ENCODE results near the gene CNTLN.
"Not testable (repeated sequence)": the region's sequence is repeated elsewhere in the genome, so short reads cannot be mapped to it uniquely, and the experiment has no call there.

Gene CNTLN

GRCh38 chr9:17520268-17521064, 385.6 kb downstream of the CNTLN start:
- no peak for DNase-seq

DNA sequence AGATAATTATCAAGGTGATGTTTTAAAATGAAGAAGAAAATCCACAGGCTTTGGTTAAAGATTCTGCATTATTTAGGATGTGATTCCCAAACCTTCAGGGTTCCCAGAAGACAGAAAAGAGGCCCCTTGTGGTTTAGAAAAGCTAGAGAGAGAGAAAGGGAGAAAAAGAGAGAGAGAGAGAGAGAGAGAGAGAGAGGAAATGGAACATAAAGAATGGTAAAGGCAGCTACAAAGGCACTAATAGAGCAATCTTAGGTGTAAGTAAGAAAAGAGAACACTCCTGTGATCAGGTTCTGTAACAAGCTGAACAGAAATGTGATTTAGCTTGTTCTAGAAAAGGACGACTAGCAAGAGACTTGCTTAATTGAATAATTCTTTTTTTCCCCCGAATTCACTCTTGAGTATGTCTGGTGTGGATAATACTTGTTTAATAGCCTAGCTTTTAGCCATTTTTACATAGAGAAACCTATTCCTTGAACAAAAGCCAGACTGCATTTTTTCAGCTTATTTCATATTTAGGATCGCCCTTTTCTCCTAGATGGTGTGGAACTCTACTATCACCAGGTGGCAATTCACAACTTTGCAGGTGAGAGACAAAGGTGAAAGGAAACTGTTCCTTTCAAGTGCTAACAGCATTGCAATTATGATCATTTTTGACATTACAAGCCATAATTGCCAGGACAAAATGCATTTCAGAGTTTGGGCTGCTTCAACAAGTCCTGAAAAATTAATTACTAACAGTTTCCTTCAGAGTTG, 386.4 kb downstream of the CNTLN start:
- DNase-seq, result no peak

DNA sequence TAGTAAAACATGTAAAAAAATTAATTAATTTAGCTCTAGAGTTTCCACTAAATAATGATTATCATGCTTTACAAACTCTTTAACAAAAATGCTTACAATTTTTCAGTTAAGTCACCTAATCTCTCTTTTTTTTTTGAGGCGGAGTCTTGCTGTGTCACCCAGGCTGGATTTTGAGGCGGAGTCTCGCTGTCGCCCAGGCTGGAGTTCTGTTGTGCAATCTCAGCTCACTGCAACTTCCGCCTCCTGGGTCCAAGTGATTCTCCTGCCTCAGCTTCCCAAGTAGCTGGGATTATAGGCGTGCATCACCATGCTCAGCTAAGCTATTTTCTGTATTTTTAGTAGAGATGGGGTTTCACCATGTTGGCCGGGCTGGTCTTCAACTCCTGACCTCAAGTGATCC, 391.9 kb downstream of the CNTLN start:
- DNase-seq, result not testable (repeated sequence)

- DNase-seq, result no peak
These were observed 394.0 kb downstream of the CNTLN start for GRCh38 chr9:17528859-17529258.

DNA sequence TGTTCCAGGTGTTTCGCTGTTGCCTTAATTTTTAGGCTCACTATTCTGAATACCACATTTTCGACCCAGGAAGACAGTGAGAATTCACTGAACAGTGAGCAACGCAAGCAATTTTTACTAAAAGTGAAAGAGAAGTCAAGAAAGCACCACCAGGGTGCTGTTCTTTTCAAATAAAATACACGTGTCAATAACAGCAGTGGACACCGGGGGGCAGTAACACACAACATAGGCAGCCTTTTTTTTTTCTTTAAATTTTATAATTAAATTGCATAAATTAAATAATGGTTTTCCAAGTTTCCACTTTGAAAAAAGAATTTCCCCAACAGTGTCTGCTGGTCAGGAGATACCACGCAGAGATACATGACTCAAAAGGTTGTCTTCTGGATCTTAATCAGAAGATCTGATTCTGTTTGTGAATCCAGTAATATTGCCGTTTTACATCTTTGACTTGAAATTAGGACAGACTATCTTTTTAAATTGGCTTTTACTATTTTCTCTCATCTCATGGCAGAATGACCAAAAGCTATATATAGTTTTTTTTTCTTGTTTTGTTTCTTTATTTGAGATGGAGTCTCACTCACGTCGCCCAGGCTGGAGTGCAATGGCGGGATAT, 396.9 kb downstream of the CNTLN start:
- DNase-seq, result peak; percentile 47

- no peak for DNase-seq
These were observed 397.6 kb downstream of the CNTLN start for GRCh38 chr9:17532461-17532860.

- no peak for DNase-seq
These were observed 400.3 kb downstream of the CNTLN start for GRCh38 chr9:17535176-17535575.

DNA sequence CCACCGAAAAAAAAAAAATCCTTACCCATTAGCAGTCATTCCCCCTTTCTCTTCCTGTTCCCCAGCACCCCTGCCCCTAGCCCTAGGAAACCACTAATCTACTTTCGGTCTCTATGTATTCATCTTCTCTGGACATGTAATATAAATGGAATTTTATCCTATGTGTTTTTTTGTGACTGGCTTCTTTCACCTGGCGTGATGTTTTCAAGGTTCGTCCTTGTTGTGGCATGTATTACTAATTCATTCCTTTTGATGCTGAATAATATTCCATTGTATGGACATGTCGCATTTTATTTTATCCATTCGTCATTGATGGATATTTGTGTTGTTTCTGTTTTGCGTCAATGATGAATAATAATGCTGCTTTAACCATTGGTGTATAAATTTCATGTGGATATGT, 401.2 kb downstream of the CNTLN start:
- no peak for DNase-seq

DNA sequence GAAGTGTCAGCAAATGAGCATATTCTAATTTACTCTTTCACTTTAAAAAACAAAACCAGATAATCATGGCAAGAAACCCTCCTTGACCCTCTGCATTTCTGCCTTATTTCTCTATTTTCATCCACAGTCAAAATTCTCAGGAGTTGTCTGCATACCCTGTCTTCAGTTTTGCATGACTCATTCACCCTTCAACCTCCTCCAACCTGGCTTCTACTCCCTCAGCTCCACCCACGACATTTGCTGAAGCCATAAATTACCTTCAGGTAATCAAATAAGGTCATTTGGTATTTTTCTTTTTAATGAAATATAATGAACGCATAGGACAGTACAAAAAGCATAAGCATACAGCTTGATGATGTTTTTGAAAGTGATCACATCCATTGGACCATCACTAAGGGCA, 416.2 kb downstream of the CNTLN start:
- no peak for DNase-seq

All from stimulated activated CD8-positive, alpha-beta memory T cell treated with anti-CD3 and anti-CD28 coated beads, Interleukin-4, amount 100 ng/mL, for 48 hours (primary cell).